Measurements from ENCODE around the gene EFCAB6. TPM values are rescaled to one million over a fixed set of nuclear protein-coding genes. Genes with fewer than 3 reads are reported as not detected.

Gene EFCAB6
- polyA plus RNA-seq, 4 donors = 0.34 to 1.9 TPM; not detected in 2

DNA sequence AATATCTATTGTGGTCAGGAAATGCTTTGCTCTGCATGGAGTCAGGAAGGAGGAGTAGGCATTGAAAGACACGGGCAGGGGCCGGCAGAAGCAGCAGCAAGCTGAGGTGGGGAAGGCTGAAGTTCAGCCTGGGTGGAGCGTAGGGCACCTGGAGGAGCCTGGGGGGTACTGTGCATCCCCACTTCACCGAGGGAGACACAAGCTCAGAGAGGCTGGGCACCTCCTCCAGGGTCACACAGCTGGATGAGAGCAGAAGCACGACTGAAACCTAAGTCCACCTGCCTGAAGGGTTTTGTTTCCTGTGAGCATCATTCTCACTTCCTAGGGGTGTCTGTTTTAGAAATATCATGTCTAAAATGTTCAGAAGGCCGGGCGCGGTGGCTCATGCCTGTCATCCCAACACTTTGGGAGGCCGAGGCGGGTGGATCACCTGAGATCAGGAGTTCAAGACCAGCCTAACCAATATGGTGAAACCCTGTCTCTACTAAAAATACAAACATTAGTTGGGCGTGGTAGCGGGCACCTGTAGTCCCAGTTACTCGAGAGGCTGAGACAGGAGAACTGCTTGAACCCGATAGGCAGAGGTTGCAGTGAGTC, 262.0 kb downstream of the EFCAB6 start:
- Histone ChIP-seq H3K27me3 (ENCODE audit: control insufficient read depth in 3 of 3, insufficient read depth in 3 of 3, low read length in 3 of 3) (no peaks in the 10 kb centered on the region), H3K9me3 (ENCODE audit: control insufficient read depth in 2 of 2, insufficient read depth in 1 of 2, low read depth in 1 of 2, low read length in 1 of 2) (no peaks in the 10 kb centered on the region), H3K27ac (ENCODE audit: low read depth in 1 of 3, low read length in 2 of 3) (no peak overlapping the region), H3K4me1 (ENCODE audit: control insufficient read depth in 3 of 3, insufficient read depth in 2 of 3, low read depth in 1 of 3, low read length in 2 of 3) (no peaks in the 10 kb centered on the region), H3K36me3 (ENCODE audit: control insufficient read depth in 3 of 3, insufficient read depth in 2 of 3, low read depth in 1 of 3, low read length in 3 of 3) (no peaks in the 10 kb centered on the region), H3K4me3 (ENCODE audit: low read depth in 1 of 3, low read length in 3 of 3) (no peak overlapping the region)
- DNase-seq (no peak), FAIRE-seq (no peak)
- 68 to 76% (median 74%) methylated on average over 14 of the region's 14 CpGs for WGBS, 3 donors

DNA sequence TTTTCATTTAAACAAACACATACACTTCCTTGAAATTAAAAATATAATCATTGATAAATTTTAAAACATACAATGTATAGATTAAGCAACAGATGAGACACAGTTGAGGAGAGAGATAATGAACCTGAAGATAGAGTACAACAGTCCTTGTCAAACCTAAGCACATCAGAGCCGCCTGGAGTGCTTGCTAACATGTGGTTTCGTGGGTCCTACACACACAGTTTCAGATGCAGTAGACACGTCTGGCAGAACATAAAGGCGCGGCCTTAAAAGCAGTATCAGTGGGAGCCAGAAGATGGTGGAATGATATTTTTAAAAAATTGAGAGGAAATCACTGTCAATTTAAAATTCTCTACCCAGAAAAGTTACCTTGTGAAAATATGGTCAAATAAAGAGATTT, 265.9 kb downstream of the EFCAB6 start:
- H3K36me3 ChIP-seq (ENCODE audit: control insufficient read depth in 3 of 3, insufficient read depth in 2 of 3, low read depth in 1 of 3, low read length in 3 of 3) = no peaks in the 10 kb centered on the region
- no peak overlapping the region for H3K4me3 ChIP-seq (ENCODE audit: low read depth in 1 of 3, low read length in 3 of 3)
- DNase-seq (no peak), FAIRE-seq (no peak)
- H3K27ac ChIP-seq (ENCODE audit: low read depth in 1 of 3, low read length in 2 of 3) = no peak overlapping the region
- no peaks in the 10 kb centered on the region for H3K9me3 ChIP-seq (ENCODE audit: control insufficient read depth in 2 of 2, insufficient read depth in 1 of 2, low read depth in 1 of 2, low read length in 1 of 2)
- WGBS, 3 donors = 73 to 90% (median 78%) methylated on average over 5 of the region's 5 CpGs
- no peaks in the 10 kb centered on the region for H3K27me3 ChIP-seq (ENCODE audit: control insufficient read depth in 3 of 3, insufficient read depth in 3 of 3, low read length in 3 of 3)
- no peaks in the 10 kb centered on the region for H3K4me1 ChIP-seq (ENCODE audit: control insufficient read depth in 3 of 3, insufficient read depth in 2 of 3, low read depth in 1 of 3, low read length in 2 of 3)

DNA sequence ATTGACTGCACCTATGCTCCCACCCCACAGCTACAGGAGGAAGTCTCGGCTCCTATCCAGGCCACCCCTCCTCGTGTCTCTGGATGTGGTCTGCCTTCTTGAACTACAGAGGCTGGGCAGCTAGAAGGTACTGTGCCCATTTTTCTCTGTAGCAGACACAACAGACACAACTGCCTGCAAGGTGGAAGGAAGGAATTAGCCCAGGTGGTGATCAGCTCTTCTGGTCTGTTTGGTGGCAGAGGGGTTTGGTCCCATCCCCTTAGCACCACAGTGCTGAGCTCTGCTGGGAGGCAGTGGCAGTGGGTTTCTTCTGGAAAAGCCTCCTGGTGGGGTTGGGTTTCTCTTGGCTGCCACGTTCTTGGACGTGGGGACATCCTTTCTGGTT, 267.8 kb downstream of the EFCAB6 start:
- FAIRE-seq (no peak), DNase-seq (no peak)
- H3K4me1 ChIP-seq (ENCODE audit: control insufficient read depth in 3 of 3, insufficient read depth in 2 of 3, low read depth in 1 of 3, low read length in 2 of 3) = no peaks in the 10 kb centered on the region

DNA sequence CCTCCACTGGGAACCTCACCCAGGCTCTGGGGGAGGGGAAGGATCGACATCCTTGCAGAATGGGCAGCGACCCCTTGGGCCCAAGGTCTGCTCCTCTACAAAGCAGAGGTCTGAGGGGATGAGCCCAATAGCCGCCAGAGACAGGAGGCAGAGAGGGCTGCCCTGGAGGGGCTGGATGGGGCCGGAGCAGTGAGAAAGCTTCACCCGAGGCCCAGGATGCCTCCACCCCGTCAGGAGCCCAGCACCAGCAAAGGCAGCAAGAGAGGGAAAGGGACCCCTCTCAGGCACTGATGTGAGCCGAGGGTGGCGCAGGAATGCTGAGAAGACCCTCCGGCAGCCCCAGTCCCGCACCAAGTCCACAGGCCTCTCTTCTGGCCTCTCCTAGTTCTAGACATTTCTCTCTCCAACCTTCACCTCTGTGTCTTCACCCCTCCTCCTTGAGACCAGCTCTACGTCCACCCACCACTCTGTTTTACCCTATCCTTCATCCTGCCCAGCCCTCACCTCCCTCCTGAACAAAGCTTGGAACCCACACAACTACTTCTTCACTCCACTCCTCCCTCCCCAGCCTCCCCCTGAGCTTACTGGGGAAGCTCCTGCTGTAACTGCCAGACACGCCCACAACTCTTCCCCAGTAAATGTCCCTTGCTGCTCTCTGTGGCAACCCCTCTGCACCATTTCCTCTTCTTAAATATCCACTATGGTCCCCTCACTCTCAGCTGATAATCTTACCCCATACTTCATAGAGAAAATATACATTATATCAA, 268.4 kb downstream of the EFCAB6 start:
- DNase-seq (no peak), FAIRE-seq (no peak)
- 80 to 87% (median 81%) methylated on average over 11 to 12 of the region's 12 CpGs for WGBS, 3 donors
- Histone ChIP-seq H3K27me3 (ENCODE audit: control insufficient read depth in 3 of 3, insufficient read depth in 3 of 3, low read length in 3 of 3) (no peaks in the 10 kb centered on the region), H3K4me1 (ENCODE audit: control insufficient read depth in 3 of 3, insufficient read depth in 2 of 3, low read depth in 1 of 3, low read length in 2 of 3) (no peaks in the 10 kb centered on the region), H3K27ac (ENCODE audit: low read depth in 1 of 3, low read length in 2 of 3) (no peak overlapping the region), H3K4me3 (ENCODE audit: low read depth in 1 of 3, low read length in 3 of 3) (no peak overlapping the region), H3K36me3 (ENCODE audit: control insufficient read depth in 3 of 3, insufficient read depth in 2 of 3, low read depth in 1 of 3, low read length in 3 of 3) (no peaks in the 10 kb centered on the region), H3K9me3 (ENCODE audit: control insufficient read depth in 2 of 2, insufficient read depth in 1 of 2, low read depth in 1 of 2, low read length in 1 of 2) (no peaks in the 10 kb centered on the region)

More for the DNA sequence above, 267.8 kb downstream of the EFCAB6 start:
- WGBS, 3 donors = 62 to 71% (median 67%) methylated on average over 4 of the region's 4 CpGs
- H3K9me3 ChIP-seq (ENCODE audit: control insufficient read depth in 2 of 2, insufficient read depth in 1 of 2, low read depth in 1 of 2, low read length in 1 of 2) = no peaks in the 10 kb centered on the region
- no peaks in the 10 kb centered on the region for H3K27me3 ChIP-seq (ENCODE audit: control insufficient read depth in 3 of 3, insufficient read depth in 3 of 3, low read length in 3 of 3)
- no peaks in the 10 kb centered on the region for H3K36me3 ChIP-seq (ENCODE audit: control insufficient read depth in 3 of 3, insufficient read depth in 2 of 3, low read depth in 1 of 3, low read length in 3 of 3)
- no peak overlapping the region for H3K4me3 ChIP-seq (ENCODE audit: low read depth in 1 of 3, low read length in 3 of 3)
- no peak overlapping the region for H3K27ac ChIP-seq (ENCODE audit: low read depth in 1 of 3, low read length in 2 of 3)

DNA sequence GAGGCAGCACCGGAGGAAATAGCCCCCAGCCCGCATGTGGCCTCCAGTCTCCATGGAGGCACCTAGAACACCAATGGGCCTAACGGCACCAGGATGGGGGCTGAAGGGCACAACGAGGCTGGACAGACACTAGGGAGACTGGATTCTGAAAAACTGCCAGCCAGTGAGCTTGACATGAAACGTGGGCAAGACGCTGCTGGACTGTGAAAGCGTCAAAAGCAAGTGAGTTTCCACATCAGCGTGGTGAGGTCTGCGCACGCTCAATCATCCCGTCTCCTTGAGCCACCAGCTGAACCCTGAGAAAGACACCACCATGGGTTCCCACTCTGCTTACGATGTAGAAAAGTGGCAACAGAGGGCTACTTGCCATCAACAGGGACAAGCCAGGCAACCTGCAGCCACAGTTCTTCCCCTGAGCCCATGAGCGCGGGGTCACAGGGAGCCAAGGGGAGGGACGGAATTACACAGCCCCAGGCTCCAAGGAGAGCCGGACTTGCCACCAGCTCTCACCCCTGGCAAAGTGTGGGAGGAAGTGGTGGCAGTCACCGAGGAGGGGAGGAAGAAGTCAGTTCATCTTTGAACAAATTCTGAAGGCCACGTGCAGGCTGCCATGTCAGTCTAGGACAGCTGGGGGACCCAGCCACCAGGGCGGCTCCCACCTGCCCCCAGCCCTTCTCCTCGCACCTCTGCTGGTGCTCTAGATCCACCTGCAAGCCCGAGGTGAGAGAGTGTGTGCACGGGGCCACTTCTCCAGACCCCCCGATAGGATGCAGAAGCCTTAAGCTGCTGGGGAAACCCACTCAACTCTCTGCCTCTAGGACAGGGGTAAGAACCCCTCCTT, 269.2 kb downstream of the EFCAB6 start:
- DNase-seq (no peak), FAIRE-seq (no peak)
- Histone ChIP-seq H3K36me3 (ENCODE audit: control insufficient read depth in 3 of 3, insufficient read depth in 2 of 3, low read depth in 1 of 3, low read length in 3 of 3) (no peaks in the 10 kb centered on the region), H3K27me3 (ENCODE audit: control insufficient read depth in 3 of 3, insufficient read depth in 3 of 3, low read length in 3 of 3) (no peaks in the 10 kb centered on the region), H3K27ac (ENCODE audit: low read depth in 1 of 3, low read length in 2 of 3) (no peak overlapping the region), H3K4me3 (ENCODE audit: low read depth in 1 of 3, low read length in 3 of 3) (no peak overlapping the region), H3K4me1 (ENCODE audit: control insufficient read depth in 3 of 3, insufficient read depth in 2 of 3, low read depth in 1 of 3, low read length in 2 of 3) (no peaks in the 10 kb centered on the region), H3K9me3 (ENCODE audit: control insufficient read depth in 2 of 2, insufficient read depth in 1 of 2, low read depth in 1 of 2, low read length in 1 of 2) (no peaks in the 10 kb centered on the region)
- 86 to 87% (median 86%) methylated on average over 22 to 23 of the region's 23 CpGs for WGBS, 3 donors

DNA sequence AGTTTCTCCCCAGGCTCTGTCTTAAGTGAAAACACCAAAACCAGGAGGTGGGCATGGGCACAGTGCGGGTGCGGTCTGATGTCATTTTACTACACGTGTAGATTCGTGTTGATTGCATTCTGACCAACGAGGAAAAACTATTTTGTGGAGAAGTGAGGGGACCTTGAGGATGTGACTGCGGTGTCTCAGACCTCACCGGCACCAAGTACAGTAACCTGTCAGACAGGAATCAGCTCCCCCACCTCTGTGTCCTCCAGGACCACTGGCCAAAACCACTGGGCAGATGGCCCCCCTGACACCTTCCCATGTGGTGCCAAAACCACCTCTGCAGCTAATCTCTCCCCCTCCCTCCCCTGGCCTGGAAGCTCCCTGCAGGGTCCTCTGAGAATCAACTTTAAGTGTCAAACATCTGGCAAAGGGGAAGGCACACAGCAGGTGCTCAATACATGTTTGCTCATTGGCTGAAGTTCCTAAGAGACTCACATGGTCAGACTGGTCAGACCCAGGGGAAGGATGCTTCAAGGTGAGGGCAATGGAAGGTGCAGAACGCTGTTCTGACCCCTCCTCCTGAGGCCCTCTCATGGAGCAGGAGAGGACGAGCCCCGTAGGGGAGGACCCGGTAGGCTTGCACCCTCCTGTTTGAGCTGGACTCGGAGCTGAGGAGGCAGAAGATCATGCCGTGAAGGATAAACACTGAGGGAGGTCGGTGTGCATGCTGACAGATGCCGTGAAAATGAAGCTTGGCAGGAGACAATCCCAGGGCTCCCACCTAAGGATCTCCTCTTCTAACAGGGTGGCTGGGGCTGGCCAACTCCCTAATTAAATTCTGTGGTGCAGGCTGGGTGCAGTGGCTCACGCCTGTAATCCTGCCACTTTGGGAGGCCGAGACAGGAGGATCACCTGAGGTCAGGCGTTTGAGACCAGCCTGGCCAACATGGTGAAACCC, 270.4 kb downstream of the EFCAB6 start:
- FAIRE-seq (no peak), DNase-seq (no peak)
- Histone ChIP-seq H3K36me3 (ENCODE audit: control insufficient read depth in 3 of 3, insufficient read depth in 2 of 3, low read depth in 1 of 3, low read length in 3 of 3) (no peaks in the 10 kb centered on the region), H3K4me1 (ENCODE audit: control insufficient read depth in 3 of 3, insufficient read depth in 2 of 3, low read depth in 1 of 3, low read length in 2 of 3) (no peaks in the 10 kb centered on the region), H3K4me3 (ENCODE audit: low read depth in 1 of 3, low read length in 3 of 3) (no peak overlapping the region), H3K27ac (ENCODE audit: low read depth in 1 of 3, low read length in 2 of 3) (no peak overlapping the region), H3K27me3 (ENCODE audit: control insufficient read depth in 3 of 3, insufficient read depth in 3 of 3, low read length in 3 of 3) (no peaks in the 10 kb centered on the region), H3K9me3 (ENCODE audit: control insufficient read depth in 2 of 2, insufficient read depth in 1 of 2, low read depth in 1 of 2, low read length in 1 of 2) (peaks cover 0 to 4% of the 10 kb centered on the region in 2 donors)
- WGBS, 3 donors = 75 to 81% (median 77%) methylated on average over 18 of the region's 18 CpGs

DNA sequence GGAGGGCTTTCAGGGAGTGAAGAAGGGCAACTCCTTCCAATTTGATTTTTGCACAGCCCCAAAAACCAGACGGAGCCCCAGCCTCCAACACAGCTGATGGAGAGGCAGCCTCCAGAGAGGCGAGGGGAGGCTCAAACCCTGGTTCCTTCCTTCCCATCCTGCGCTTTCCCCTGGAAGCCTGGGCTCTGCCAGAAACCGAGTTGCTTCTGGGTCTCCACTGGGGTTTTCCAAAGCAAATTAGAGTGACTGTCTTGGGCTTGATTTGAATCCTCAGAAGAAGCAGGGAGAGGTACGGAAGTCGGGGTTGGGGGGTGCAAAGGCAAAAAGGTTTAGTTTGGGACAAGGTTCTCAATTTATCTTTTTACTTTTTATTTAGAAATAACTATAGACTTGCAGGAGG, 271.1 kb downstream of the EFCAB6 start:
- DNase-seq (no peak), FAIRE-seq (no peak)
- H3K9me3 ChIP-seq (ENCODE audit: control insufficient read depth in 2 of 2, insufficient read depth in 1 of 2, low read depth in 1 of 2, low read length in 1 of 2) = peaks cover 0 to 4% of the 10 kb centered on the region in 2 donors
- no peaks in the 10 kb centered on the region for H3K36me3 ChIP-seq (ENCODE audit: control insufficient read depth in 3 of 3, insufficient read depth in 2 of 3, low read depth in 1 of 3, low read length in 3 of 3)
- 85 to 88% (median 87%) methylated on average over 6 of the region's 6 CpGs for WGBS, 3 donors
- H3K27ac ChIP-seq (ENCODE audit: low read depth in 1 of 3, low read length in 2 of 3) = no peak overlapping the region
- no peaks in the 10 kb centered on the region for H3K27me3 ChIP-seq (ENCODE audit: control insufficient read depth in 3 of 3, insufficient read depth in 3 of 3, low read length in 3 of 3)
- H3K4me3 ChIP-seq (ENCODE audit: low read depth in 1 of 3, low read length in 3 of 3) = no peak overlapping the region
- H3K4me1 ChIP-seq (ENCODE audit: control insufficient read depth in 3 of 3, insufficient read depth in 2 of 3, low read depth in 1 of 3, low read length in 2 of 3) = no peaks in the 10 kb centered on the region

DNA sequence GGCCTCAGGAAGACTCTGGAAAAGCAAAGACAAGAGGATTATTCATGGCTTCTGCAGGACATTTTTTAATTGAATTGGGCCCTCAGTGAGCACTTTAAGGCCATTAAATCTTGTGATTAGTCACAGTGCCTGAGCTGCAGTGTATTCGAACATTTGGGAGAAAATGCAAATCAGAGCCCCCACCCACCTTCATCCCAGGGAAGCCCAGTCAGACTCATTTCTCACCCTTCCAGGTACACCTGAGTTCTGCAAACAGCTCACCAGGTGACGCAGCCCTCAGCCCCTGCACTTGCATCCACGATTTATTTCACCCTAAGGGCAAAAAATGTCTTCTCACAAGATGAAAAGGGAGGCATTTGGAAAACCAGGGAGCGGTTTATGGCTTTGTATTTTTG, 271.6 kb downstream of the EFCAB6 start:
- FAIRE-seq (no peak), DNase-seq (no peak)
- peaks cover 0 to 4% of the 10 kb centered on the region in 2 donors for H3K9me3 ChIP-seq (ENCODE audit: control insufficient read depth in 2 of 2, insufficient read depth in 1 of 2, low read depth in 1 of 2, low read length in 1 of 2)
- no peaks in the 10 kb centered on the region for H3K4me1 ChIP-seq (ENCODE audit: control insufficient read depth in 3 of 3, insufficient read depth in 2 of 3, low read depth in 1 of 3, low read length in 2 of 3)
- no peak overlapping the region for H3K4me3 ChIP-seq (ENCODE audit: low read depth in 1 of 3, low read length in 3 of 3)
- H3K27ac ChIP-seq (ENCODE audit: low read depth in 1 of 3, low read length in 2 of 3) = no peak overlapping the region
- H3K27me3 ChIP-seq (ENCODE audit: control insufficient read depth in 3 of 3, insufficient read depth in 3 of 3, low read length in 3 of 3) = no peaks in the 10 kb centered on the region
- WGBS, 3 donors = 62 to 76% (median 70%) methylated on average over 4 of the region's 4 CpGs
- no peaks in the 10 kb centered on the region for H3K36me3 ChIP-seq (ENCODE audit: control insufficient read depth in 3 of 3, insufficient read depth in 2 of 3, low read depth in 1 of 3, low read length in 3 of 3)
